Epithelial cell of esophagus (primary cell): Measurements from ENCODE around the gene PTRH1.

ENCODE experiments used
- DNase-seq: peaks from one replicate; pipeline ENCODE4 v3.0.0; 2010; ENCODE audit warnings: low read depth
- H3K4me3 ChIP-seq: 2 replicates; pipeline ENCODE4 v1.5.1; 2011; ENCODE audit warnings: mild to moderate bottlenecking, low read length, control low read depth
- CTCF ChIP-seq: IDR thresholded peaks from 2 replicates; pipeline ENCODE4 v1.5.1; 2011; ENCODE audit warnings: low read depth, mild to moderate bottlenecking, low read length, control low read depth, inconsistent platforms; ENCODE audit not compliant: insufficient read depth; ENCODE audit errors: missing control alignments

The PTRH1 gene

GRCh38 chr9:127703289-127703946 lies 12.0 kb downstream of the PTRH1 start:
- no peak overlapping the region for H3K4me3 ChIP-seq
- no peak for DNase-seq
- TF ChIP-seq CTCF = no peak

- H3K4me3 ChIP-seq = no peak overlapping the region
- TF ChIP-seq CTCF = no peak
- no peak for DNase-seq
Observed at GRCh38 chr9:127700594-127701255, 14.7 kb downstream of the PTRH1 start.

GRCh38 chr9:127700140-127700539 lies 15.3 kb downstream of the PTRH1 start:
- no peak for DNase-seq
- H3K4me3 ChIP-seq = no peak overlapping the region
- no peak for TF ChIP-seq CTCF

- peak overlapping the region; percentile 39 for H3K4me3 ChIP-seq
- TF ChIP-seq CTCF = no peak
- DNase-seq = peak; percentile 98
Observed at GRCh38 chr9:127698985-127699670, 16.3 kb downstream of the PTRH1 start.

GRCh38 chr9:127698386-127698785 lies 17.1 kb downstream of the PTRH1 start:
- no peak for DNase-seq
- H3K4me3 ChIP-seq = no peak overlapping the region
- TF ChIP-seq CTCF = no peak

GRCh38 chr9:127697575-127697974 lies 17.9 kb downstream of the PTRH1 start:
- TF ChIP-seq CTCF = no peak
- H3K4me3 ChIP-seq = no peak overlapping the region
- DNase-seq = no peak
